Measurements from ENCODE around the gene CCDC97.

Gene CCDC97

DNA sequence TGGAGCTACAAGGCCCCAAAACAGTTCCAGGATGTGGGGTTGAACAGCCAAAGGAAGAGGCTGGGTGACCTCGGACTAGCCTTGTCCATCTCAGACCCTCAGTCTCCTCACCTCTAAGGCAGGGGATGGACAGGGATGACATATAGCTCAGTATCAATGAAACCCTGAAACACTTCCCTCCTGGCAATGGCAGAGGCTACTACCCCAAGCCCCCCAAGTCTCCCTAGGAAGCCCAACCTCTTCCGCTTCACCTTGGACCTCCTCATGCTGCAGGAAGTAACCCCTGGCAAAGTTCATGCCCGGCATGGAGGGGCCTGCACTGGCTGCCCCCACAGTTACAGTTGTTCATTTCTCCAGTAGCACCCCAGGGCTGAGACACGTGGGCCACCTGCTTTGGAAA is 10.6 kb downstream of the CCDC97 start:
- DNase-seq = no peak

DNA sequence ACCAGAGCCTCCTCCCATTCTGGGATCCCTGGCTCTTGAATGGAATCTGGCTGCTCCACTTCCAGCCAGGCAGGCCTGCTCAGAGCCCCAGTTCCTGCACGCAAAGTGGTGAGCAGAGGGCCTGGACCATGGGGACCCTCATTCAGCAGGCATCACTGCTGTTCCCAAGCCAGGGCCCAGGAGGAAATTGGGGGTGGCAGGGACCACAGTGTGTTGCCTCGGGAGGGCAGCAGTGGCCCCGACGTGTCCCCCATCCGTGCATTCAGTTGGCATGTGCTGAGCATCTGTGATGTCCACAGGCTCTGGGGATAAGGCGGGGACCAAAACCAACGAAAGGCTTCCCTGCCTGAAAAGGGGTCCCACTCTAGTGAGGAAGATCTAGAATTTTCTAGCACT is 11.2 kb downstream of the CCDC97 start:
- DNase-seq = no peak

DNA sequence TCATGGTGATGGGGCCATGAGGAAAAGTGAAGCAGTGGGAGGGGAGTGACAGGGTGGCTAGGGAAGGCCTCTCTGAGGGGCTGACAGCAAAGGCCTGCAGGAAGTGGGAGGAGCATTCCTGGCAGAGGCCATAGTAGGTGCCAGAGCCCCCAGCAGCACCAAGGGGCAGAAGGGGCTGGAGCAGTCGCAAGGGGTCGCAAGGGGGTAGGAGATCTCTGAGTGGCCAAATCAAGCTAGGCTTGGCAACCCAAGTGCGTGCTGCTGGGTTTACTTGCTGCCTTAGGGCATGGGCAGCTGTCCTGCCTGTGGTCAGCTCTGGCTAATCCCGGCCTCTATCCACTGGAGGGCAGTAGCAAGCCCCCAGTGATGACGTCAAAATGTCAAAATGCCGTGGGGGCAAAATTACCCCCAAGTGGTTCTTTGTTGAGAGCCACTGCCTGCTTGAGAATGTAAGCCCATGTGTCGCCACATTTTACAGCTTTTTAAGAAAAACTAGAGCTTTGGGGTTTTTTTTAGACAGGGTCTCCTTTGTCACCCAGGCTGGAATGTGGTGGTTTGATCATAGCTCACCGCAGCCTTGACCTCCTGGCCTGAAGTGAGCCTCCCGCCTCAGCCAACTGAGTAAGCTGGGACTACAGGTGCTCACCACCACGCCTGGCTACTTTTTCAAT is 11.8 kb downstream of the CCDC97 start:
- peak; percentile 34 for DNase-seq

GRCh38 chr19:41322451-41322850 is 12.5 kb downstream of the CCDC97 start:
- no peak for DNase-seq

DNA sequence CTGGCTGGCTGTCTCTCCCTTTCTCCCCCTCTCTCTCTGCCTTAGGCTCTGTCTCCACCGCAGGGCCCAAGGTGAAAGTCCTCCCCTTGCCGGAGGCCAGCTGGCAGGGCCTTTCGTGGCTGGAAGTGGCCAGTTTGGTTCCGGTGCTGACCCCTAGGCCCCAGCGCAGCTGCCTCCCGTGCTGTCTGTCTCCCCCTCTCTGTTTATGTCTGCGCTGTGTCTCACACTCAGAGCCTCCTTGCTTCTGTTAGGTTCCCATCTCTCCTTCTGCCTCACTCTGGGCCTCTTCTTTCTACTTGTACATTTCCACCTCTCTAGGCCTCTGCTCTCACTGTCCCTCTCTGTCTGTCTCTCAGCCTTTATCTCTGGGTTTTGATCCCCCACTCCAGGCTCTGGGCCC is 13.1 kb downstream of the CCDC97 start:
- no peak for DNase-seq

- no peak for DNase-seq
These were observed 13.6 kb downstream of the CCDC97 start for GRCh38 chr19:41323430-41324125.

DNA sequence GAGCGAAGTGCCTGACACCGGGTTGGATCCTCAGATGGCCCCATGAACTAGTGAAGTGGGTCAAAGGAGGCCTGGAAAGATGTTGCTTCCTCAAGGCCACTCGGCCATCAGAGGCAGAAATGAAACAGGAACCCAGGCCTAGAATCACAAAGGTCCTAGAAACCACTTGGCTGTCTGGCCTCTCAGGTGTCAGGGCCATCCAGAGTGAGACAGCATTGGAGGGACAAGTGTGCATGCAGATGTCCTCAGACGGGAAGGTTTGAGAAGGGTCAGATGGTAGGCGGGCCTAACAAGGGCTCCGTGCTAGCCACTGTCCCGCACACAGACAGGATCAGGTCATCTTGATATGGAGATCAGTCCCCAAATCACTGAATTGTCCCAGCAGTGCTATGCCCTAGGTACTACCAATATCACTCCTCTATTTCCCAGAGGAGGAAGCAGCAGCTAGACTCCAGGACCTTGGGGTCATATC is 14.3 kb downstream of the CCDC97 start:
- no peak for DNase-seq

- DNase-seq = peak; percentile 29
These were observed 15.1 kb downstream of the CCDC97 start for GRCh38 chr19:41324921-41325639.

DNA sequence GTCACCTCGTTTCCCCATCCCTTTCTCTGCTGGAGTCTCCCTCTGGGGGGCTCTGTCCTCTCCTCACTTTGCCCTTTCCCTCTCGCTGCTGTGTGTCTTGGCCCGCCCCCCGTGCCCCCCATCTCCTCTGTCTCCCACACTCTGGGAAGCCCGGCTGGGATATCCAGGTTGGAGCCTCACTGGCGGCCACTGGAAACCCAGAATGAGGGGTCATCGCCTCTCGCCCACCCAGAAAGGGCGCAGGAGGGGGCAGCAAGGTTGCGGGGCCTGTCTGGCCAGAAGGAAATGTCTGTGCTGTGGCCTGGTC is 15.6 kb downstream of the CCDC97 start:
- DNase-seq = no peak

DNA sequence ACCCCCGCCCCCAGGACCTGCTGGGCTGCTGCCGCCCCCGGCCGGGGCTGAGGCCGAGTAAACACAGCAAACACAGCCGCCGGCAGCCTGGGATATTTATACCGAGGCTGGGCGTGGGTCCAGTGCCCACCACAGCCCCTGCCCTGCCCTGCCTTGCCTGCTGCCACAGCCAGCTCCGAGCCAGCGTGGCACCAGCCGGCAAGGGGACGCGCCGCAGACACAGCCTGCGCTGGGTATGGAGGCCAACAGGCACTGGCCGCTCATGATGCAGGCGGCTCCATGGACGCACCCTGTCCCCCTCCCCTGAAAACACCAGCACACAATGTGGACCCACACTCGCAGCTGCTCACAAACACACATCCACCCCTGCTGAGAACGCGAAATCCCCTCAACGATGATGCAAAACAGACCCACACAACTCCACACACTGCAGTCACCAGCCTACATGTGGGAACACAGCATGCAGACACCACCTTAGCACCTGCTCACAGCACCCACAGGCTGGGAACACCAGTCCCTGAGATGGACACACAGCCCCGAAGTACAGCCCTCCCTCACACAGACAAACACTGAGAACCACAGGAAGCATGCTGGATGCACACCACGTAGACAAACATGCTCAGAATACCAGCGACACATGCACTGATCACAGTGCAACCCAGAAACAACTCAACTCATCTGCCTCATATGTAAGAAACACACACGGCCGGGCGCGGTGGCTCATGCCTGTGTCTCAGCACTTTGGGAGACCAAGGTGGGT is 16.2 kb downstream of the CCDC97 start:
- peak; percentile 32 for DNase-seq

DNA sequence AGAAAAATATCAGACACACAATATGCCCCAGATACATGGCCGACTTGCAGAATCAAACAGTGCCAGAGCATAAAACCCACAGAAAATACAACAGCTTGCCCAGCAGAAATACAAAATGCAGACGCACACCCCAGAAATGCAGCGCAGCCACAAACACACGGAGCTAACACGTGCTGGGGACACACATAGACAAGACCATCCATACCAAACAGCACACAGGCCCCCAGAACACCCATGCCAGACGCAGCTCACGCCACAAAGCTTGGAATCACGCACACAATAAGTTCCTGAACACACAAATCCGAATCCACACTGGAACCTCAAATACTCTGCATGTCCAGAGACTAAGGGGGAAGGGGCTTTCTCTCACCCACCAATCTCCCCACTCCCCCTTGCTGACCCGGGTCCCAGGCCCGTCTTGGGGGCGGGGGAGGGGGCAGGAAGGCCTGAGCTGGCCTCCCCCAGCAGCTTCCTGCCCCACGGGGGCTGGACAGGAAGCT is 17.2 kb downstream of the CCDC97 start:
- DNase-seq = peak; percentile 53

- DNase-seq = peak; percentile 89
These were observed 17.7 kb downstream of the CCDC97 start for GRCh38 chr19:41327576-41328156.

DNA sequence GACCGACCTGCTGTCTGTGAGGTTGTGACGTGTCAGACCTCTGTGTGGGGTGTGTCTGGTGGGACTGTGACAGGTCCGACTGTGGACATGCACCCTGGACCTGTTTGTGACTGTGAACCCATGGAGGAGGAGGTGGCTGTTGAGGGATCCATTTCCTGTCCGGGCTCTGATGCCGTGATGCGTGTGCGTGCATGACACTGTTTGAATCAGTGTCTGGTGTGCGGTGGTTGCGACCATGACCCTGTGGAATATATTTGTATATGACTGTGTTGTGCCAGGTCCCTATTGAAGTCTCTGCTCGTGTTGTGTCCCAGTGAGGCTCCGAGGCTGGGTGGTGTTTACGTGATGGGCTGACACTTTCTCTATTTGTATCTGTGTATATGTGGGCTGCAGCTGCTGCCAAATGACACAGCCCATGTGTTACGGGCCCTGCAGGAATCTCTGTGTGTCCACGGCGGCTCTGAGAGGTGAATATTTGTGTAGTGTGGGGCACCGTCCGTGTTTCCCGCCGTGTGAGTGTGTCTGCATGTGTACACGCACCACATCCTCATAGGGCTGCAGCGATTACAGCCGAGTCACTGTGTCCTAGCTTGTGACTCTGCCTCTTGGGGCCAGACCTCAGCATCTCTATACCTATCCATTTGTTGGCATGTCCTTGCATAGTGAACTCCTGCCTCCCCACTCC is 18.3 kb downstream of the CCDC97 start:
- no peak for DNase-seq

- peak; percentile 28 for DNase-seq
These were observed 18.9 kb downstream of the CCDC97 start for GRCh38 chr19:41328842-41329225.

DNA sequence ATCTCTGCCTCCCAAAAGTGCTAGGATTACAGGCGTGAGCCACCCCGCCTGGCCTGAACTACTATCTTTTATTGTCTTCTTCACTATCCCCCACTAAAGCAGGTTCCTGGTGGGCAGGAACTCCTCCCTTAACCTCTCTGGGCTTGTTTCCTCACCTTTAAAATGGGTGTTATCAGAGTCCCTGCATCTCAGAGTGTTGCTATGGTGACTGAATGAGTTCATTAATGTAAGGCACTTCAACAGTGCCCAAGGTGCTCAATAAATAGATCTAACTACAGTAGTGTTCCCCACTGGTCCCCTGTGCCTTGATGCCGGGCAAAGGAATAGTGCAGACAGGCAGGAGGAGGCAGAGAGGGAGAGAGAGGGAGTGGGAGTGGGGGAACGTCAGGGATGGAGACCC is 20.5 kb downstream of the CCDC97 start:
- DNase-seq = peak; percentile 44

DNA sequence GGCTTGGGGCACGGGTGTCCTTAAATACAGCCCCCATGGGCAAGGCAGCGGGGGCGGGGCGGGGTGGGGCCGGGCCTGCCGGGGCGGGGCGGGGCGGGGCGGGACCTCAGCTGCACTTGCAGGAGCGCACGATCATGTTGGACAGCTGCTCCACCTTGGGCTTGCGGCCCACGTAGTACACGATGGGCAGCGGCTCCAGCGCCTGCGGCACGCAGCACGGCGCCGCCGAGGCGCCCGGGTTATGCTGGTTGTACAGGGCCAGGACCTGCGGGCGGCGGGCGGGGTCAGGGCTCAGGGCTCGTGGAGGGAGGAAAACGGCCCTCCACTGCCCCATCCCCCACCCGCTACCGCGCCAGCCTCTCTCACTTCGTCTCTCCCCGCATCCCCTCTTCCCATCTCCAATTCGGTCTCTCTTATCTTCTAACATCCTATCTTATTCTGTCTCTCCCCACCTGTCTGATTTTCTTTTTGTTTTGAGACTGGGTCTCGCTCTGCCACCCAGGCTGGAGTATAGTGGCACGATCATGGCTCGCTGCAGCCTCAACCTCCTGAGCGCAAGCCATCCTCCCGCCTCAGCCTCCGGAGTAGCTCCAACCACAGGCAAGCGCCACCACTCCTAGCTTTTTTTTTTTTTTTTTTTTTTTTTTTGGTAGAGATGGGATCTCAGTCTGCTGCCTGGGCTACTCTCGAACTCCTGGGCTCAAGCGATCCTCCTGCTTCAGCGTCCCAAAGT is 21.1 kb downstream of the CCDC97 start:
- DNase-seq = no peak

GRCh38 chr19:41332000-41332399 is 22.0 kb downstream of the CCDC97 start:
- DNase-seq = no peak

- no peak for DNase-seq
These were observed 22.5 kb downstream of the CCDC97 start for GRCh38 chr19:41332468-41332867.

GRCh38 chr19:41334793-41335192 is 24.8 kb downstream of the CCDC97 start:
- no peak for DNase-seq

GRCh38 chr19:41335467-41335866 is 25.5 kb downstream of the CCDC97 start:
- no peak for DNase-seq

DNA sequence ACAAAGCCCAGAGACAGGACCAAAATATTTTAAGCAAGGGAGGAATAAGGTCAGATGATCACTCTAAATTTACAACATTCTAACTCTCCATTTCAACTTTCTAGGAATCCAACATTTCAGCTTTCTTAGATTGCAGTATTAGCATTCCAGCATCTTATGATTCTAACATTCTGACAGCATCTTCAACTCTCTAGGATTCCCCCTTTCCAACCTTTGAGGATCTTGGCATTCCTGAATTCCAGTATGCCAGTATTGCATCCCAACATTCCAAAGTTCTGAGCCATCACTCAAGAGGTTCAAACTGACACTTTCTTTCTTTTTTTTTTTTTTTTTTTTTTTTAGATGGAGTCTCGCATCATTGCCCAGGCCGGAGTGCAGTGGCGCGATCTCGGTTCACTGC is 30.0 kb downstream of the CCDC97 start:
- no peak for DNase-seq

All from CD4-positive, alpha-beta T cell treated with Interleukin-10 for 1 hour (primary cell).